Tibial nerve (tissue), 3 donors: ENCODE measurements around the gene PRPH2.

ENCODE experiments used
- CTCF ChIP-seq, 5 experiments: fragments of 200-600 bp in 3 of 5; fragments of 450-650 bp in 2 of 5; sonication (generic) in 3 of 5; IDR thresholded peaks; one replicate each; pipeline ENCODE4 v1.5.1; 2016 to 2019; ENCODE audit warnings: antibody characterized with exemption in 5 of 5, mild to moderate bottlenecking in 3 of 5, moderate library complexity in 2 of 5
- POLR2A ChIP-seq, 2 donors: fragments of 450-650 bp; IDR thresholded peaks; one replicate each; pipeline ENCODE4 v1.6.1; 2017; ENCODE audit warnings: antibody characterized with exemption in 2 of 2, mild to moderate bottlenecking in 2 of 2, moderate library complexity in 2 of 2

- TF ChIP-seq POLR2A (IDR thresholded peaks at IDR 0.05) (no peak), CTCF (IDR thresholded peaks at IDR 0.05) (no peak)
These were observed 25.1 kb downstream of the PRPH2 start for GRCh38 chr6:42697268-42697655.
